ENCODE measurements around the gene GLOD5. TPM values are rescaled to one million over a fixed set of nuclear protein-coding genes. Genes with fewer than 3 reads are reported as not detected.

The GLOD5 gene
- total RNA-seq, 1 donor from 2014 or later = not detected

DNA sequence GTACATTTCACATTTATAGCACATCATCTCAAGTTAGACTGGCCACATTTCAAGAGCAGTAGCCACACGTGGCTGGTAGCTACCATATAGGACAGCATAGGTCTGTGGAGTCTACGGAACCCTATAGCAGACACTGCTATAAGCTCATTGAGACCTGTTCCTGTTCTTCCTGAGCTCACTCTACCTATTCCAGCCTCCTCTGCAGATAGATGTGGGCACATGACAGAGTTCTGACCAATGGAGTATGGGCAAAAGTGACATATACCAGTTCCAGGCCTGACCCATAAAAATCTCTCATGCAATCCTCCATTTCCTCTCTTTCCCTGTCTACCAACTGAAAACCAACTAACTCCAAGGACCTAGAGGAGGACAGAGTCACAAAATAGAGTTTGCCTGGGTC, 36.8 kb downstream of the GLOD5 start:
- ChIA-PET CTCF (no interaction called here), POLR2A (no interaction called here)
- no peak for DNase-seq
- ATAC-seq (ENCODE audit: low read depth) = no peak
- Mint-ChIP-seq H3K27me3 (no peaks in the 10 kb centered on the region), H3K9me3 (no peaks in the 10 kb centered on the region), H3K36me3 (ENCODE audit: low read depth) (peaks cover 8% of the 10 kb centered on the region), H3K27ac (no peak overlapping the region), H3K4me3 (no peak overlapping the region), H3K4me1 (peaks cover 18% of the 10 kb centered on the region)
- intact Hi-C loops (cut with micrococcal nuclease) = no loop called here
- TF ChIP-seq CTCF (IDR thresholded peaks at IDR 0.05) = no peak

DNA sequence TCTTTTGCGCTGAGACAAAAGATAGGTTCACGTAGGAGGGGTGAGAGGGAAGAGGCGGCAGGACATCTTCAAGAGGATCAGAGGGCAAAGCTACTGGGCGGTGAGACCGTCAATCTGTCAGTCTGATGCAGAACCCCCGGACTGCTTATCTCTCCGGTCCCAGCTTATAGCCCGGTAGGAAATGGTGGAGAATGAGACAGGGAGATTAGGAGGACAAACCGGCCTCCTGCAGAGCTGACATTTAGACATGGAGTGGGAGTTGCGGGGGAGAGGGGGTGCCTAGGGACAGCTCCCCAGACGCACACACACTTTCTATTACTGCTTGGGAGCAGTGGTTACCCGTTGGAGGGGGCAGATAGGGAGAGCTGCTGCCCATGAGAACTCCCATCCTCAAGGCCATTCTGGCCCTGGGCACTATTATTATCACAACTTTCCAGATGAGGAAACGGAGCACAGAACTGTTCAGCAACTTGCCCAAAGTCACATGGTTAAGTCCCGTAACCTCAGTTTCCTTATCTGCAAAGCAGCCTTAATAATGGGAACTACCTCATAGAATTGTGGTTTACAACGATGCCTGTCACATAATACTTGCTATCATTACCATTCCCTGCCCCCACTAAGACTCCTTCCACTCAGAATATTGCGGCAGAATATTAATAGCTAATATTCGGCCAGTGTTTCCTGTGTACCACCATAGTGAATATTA, 39.2 kb downstream of the GLOD5 start:
- Mint-ChIP-seq H3K27ac (peak overlapping the region; percentile 98), H3K9me3 (no peaks in the 10 kb centered on the region), H3K4me3 (peak overlapping the region; percentile 94), H3K36me3 (ENCODE audit: low read depth) (peaks cover 20% of the 10 kb centered on the region), H3K4me1 (peaks cover 18% of the 10 kb centered on the region), H3K27me3 (no peaks in the 10 kb centered on the region)
- no peak for TF ChIP-seq CTCF (IDR thresholded peaks at IDR 0.05)
- POLR2A ChIA-PET = interaction anchor here (0.7 to 2.3 kb wide), 14 partner anchors 63 to 261 kb away, joined by 4 to 23 read pairs (median 7); partner anchors contain the start of genes GRIPAP1, OTUD5, RBM3 and SLC35A2
- DNase-seq (no peak), ATAC-seq (ENCODE audit: low read depth) (no peak)
- intact Hi-C loops (cut with micrococcal nuclease) = loop anchor here (1.0 to 10.0 kb wide), 9 partner anchors 63 to 323 kb away; partner anchors contain the start of genes FTSJ1, PQBP1, PRAF2 and SUV39H1
- CTCF ChIA-PET = interaction anchor here (0.6 kb wide), 1 partner anchor 152 kb away, joined by 4 read pairs; no protein-coding TSS in a partner anchor

DNA sequence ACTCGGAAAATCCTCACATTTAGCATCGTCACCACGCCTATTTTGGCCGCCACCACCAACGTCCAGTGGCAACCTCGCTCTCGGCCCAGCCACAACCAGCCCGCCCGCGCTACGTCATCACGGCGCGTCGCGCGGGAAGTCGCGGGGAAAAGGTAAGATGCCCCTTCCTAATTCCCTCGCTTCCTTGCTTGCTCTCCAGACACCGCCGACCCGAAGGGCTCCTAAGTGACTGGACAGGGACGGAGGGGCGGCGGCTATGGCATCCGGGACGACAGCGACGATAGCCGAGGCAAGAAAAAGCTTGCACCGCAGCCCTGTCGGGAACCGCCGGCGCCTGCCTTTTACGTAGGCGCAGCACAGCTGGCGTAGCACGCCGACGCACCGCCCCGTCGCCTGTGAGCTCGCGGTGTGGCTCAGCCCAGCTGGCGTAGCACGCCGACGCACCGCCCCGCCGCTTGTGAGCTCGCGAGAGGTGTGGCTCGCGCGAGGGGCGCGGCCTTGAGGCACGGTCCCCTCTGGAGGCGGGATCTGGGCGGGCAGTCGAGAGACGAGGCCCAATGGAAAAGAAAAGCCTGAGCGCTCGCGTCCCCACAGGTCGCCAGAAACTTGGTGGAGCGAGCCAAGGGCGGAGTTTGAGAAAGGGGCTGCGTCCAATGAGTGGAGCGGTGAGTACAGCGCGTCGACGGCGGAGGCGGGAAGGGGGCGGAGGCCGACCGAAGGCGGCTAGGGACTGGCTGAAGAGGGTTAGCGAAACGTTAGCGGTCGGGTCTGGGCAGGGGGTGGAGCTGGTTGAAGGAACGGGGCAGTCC, 39.9 kb downstream of the GLOD5 start, which contains the start of gene HDAC6:
TSS of gene HDAC6 (plus strand) at position 788 of the 809 bp plus-strand sequence. CDS start 626 bp downstream, outside the sequence.
- TF ChIP-seq CTCF (IDR thresholded peaks at IDR 0.05) = no peak
- Mint-ChIP-seq H3K9me3 (no peaks in the 10 kb centered on the region), H3K4me3 (peak within 1 kb of the TSS; percentile 94), H3K27ac (peak within 1 kb of the TSS; percentile 98), H3K4me1 (peaks cover 18% of the 10 kb centered on the region), H3K27me3 (no peaks in the 10 kb centered on the region), H3K36me3 (ENCODE audit: low read depth) (peaks cover 23% of the 10 kb centered on the region)
- ChIA-PET CTCF (interaction anchor here (0.6 kb wide), 1 partner anchor 153 kb away, joined by 4 read pairs; no protein-coding TSS in a partner anchor), POLR2A (interaction anchor here (0.5 to 2.3 kb wide), 24 partner anchors 35 to 965 kb away, joined by 3 to 23 read pairs (median 5); partner anchors contain the start of genes CCDC22, GRIPAP1, OTUD5 and PQBP1)
- DNase-seq (peak; percentile 85), ATAC-seq (ENCODE audit: low read depth) (peak; percentile 80)
- intact Hi-C loops (cut with micrococcal nuclease) = loop anchor here (1.0 to 10.0 kb wide), 14 partner anchors 64 to 1143 kb away; partner anchors contain the start of genes FTSJ1, PIM2, PORCN and PQBP1

GRCh38 chrX:48802089-48802904, 40.8 kb downstream of the GLOD5 start:
- peak; percentile 45 for ATAC-seq (ENCODE audit: low read depth)
- CTCF ChIA-PET = no interaction called here
- Mint-ChIP-seq H3K36me3 (ENCODE audit: low read depth) (peaks cover 27% of the 10 kb centered on the region), H3K4me3 (peak overlapping the region; percentile 94), H3K9me3 (no peaks in the 10 kb centered on the region), H3K27ac (peak overlapping the region; percentile 98), H3K27me3 (no peaks in the 10 kb centered on the region), H3K4me1 (peaks cover 18% of the 10 kb centered on the region)
- no peak for DNase-seq
- intact Hi-C loops (cut with micrococcal nuclease) = loop anchor here (1.0 to 10.0 kb wide), 7 partner anchors 117 to 1143 kb away; partner anchors contain the start of genes FTSJ1, PIM2, PORCN and PRAF2
- POLR2A ChIA-PET = interaction anchor here (0.5 to 2.3 kb wide), 18 partner anchors 34 to 966 kb away, joined by 3 to 23 read pairs (median 6); partner anchors contain the start of genes GRIPAP1, OTUD5, PQBP1 and RBM3
- TF ChIP-seq CTCF (IDR thresholded peaks at IDR 0.05) = no peak
